ENCODE measurements around the gene KLHL40.

KLHL40 gene

DNA sequence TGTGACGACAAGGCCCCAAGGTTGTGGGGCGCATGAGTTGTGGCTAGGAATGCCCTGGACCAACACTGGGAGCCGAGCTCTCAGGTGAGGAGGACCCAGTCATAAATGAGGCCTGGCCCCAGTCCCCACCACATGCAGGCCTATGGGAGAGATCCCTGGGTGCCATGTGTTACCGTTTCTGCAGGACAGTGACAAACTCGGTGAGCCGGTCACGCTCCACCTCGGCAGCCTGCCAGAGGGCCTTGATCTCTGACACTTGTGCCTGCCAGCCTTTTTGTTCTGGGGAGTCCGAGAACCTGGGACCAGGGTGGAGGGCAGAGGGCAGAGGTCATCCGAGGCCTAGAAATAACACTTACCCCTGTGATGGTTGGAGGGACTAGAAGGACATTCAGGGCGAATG is 45.0 kb downstream of the KLHL40 start:
- DNase-seq (ENCODE audit: insufficient read length, low spot score), result no peak
- FAIRE-seq, result no peak
- TF ChIP-seq, protein P1, sequence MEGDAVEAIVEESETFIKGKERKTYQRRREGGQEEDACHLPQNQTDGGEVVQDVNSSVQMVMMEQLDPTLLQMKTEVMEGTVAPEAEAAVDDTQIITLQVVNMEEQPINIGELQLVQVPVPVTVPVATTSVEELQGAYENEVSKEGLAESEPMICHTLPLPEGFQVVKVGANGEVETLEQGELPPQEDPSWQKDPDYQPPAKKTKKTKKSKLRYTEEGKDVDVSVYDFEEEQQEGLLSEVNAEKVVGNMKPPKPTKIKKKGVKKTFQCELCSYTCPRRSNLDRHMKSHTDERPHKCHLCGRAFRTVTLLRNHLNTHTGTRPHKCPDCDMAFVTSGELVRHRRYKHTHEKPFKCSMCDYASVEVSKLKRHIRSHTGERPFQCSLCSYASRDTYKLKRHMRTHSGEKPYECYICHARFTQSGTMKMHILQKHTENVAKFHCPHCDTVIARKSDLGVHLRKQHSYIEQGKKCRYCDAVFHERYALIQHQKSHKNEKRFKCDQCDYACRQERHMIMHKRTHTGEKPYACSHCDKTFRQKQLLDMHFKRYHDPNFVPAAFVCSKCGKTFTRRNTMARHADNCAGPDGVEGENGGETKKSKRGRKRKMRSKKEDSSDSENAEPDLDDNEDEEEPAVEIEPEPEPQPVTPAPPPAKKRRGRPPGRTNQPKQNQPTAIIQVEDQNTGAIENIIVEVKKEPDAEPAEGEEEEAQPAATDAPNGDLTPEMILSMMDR (IDR thresholded peaks at IDR 0.05; ENCODE audit: insufficient read depth, missing control alignments), result no peak

DNA sequence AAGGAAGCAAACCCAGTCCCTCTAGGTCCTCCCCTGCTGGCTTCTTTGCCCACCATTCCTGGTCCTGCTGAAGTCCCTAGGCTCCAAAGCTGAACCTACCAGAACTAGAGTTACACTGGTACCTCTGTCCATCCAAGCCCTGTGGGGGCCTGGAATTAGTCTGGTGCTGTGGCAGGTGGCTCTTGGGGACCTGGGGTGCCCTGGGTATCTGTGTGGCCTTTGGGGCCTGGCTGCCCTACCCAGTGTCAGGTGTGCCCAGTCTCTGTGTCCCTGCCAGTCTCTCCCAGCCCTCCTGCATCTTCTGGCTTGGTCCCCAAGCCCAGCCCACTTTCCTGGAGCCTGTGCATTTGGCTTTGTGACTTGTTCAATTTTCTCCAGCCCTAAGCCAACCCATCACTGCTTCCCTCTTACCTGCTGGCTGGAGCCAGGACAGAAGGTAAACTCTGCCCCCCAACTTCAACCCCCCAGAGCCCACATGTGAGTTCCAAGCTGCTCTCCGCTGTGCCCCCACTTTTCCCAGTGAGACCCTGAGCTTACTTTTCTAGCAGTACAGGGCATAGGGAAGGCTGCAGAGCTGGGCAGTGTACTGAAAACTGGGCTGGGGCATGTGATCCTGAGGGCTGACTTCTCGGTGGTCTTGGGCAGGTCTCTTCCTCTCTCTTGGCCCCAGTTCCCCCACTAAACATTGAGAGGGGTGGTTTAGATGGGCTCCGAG is 45.5 kb downstream of the KLHL40 start:
- no peak for DNase-seq (ENCODE audit: insufficient read length, low spot score)
- no peak for FAIRE-seq
- TF ChIP-seq, protein P1 (IDR thresholded peaks at IDR 0.05; ENCODE audit: insufficient read depth, missing control alignments), result no peak

DNA sequence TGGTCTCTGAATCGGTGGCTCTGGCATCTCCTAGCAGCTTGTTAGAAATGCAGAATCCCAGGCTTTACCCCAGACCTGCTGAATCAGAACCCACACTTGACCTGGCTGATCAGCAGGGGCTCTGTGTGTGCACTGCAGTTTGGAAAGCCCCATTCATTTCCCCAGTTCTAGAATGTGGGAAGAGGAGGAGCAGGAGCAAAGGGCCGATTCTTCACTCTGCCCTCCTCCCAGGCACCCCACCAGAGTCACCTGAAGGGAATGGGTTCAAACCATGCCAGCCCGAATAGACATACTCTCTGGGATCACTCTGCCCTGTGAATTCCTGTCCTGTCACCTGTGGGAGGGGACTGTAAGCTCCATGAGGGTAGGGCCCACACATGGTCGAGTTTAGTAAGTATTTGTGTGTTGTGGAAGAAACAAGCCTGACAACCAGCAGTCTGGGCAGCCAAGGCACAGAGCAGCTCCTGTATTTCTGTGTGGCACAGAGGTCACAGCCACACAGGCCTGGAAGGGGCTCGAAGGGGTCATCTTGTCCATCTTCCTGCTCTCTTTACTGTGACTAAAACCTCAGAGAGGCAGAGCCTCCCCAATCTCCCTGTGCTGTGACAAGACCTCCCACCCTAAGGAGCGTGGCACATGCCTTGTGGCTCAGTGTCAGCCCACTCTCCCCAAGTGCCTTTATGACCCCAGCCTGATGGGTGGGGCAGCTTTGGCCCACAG is 46.3 kb downstream of the KLHL40 start:
- TF ChIP-seq, protein P1 (IDR thresholded peaks at IDR 0.05; ENCODE audit: insufficient read depth, missing control alignments), result no peak
- no peak for DNase-seq (ENCODE audit: insufficient read length, low spot score)
- FAIRE-seq, result no peak

DNA sequence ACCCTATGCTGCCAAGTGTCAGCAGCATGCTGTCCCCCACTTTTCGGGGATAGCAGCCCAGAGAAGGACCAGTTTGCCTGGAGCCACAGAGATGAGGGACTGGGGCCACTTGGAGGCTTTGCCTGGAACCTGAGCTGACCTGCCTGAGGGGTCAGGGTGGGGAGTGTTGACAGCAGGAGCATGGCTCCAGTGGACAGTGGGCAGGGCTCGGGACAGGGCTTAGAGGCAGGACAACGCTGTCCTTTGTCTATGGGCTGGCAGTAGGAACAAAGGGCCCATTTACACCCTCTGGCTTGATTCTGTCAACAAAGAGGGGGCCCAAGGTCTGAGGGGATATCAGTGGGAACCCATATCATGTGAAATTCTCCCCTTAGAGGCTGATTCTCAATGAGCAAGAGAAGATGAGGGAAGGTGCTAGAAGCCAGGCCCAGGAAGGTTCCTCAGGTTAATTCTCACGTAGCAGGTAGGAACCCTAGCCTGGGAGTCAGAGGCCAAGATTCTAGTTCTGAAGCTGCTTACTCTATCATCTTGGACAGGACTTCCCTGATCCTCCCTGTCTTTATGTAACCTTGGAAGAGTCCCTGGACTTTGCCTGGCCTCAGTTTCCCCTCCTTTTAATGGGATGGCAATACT is 47.0 kb downstream of the KLHL40 start:
- FAIRE-seq (no peak), DNase-seq (ENCODE audit: insufficient read length, low spot score) (no peak)
- TF ChIP-seq, protein P1 (IDR thresholded peaks at IDR 0.05; ENCODE audit: insufficient read depth, missing control alignments), result no peak

DNA sequence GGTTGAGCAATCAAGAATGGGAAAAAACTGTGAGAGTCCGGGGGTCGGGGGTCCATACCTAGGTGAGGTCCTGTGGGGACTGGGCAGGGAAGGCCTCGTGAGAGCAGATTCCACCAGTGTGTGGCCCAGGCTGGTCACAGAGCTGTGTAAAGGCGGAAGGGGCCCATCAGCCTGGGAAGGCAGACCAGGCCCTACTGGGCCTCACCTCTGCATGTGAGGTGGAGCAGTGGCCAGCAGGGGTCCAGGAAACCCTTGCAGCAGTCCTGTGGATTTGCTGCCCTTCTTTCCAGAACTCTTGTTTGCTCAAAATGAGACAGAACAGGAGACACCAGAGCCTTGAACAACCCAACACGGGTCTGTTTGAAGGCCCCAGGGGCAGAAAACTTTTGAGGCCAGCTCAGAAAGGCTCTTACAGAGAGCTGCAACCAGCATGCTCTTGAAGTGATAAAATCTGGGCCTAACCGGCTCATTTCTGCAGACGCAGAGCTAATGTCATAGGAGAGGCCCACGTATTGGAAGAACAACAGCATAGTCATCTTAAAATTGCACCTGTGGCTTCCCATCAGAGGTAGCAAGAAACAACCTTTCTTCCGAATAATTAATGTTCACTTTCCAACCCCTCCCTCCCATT is 47.6 kb downstream of the KLHL40 start:
- FAIRE-seq (no peak), DNase-seq (ENCODE audit: insufficient read length, low spot score) (no peak)
- TF ChIP-seq, protein P1 (IDR thresholded peaks at IDR 0.05; ENCODE audit: insufficient read depth, missing control alignments), result no peak

DNA sequence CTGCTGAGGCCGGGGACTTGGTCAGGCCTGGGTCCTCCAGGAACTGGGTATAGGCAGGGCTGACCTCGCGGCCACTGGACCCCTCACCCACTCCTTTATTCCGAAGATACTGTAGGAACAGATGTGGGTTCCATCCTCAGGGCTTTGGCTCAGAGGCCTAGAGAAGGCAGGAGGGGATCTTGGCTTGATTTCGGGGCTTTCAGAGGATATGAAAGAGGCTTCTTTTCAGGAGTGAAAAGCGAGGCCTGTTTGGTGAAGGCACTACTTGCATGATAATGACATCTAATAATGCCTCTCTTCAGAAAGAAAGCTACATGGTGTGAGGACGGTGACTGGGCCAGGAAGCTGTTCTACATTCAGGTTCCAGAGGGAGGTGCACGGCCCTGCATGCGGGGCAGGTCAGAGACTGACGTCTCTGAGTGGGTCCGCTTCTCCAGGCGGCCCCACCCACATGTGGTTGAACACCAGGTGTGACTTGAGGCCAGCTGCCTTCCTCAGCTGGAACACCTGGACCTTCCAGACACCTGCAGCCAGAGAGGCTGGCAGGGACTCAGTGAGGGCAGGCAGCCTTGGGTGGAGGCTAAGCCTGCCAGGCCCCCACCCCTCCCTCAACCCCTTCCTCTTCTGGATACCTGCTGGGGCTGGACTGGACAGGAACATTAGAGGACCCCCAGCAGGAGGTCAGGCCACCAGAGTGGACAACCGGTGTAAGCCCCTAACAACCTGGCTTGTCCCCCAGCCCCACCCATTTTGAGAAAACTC is 48.3 kb downstream of the KLHL40 start:
- TF ChIP-seq, protein P1 (IDR thresholded peaks at IDR 0.05; ENCODE audit: insufficient read depth, missing control alignments), result no peak
- FAIRE-seq, result no peak
- no peak for DNase-seq (ENCODE audit: insufficient read length, low spot score)
